Pulmonary artery endothelial cell (primary cell): ENCODE measurements around the gene ACOX2. TPM values are rescaled to one million over a fixed set of nuclear protein-coding genes. Genes with fewer than 3 reads are reported as not detected.
"Not testable (repeated sequence)": the region's sequence is repeated elsewhere in the genome, so short reads cannot be mapped to it uniquely, and the experiment has no call there.

Experiments
- DNase-seq: peaks from one replicate; pipeline ENCODE4 v3.0.0-alpha.2; 2011; ENCODE audit warnings: low read depth, low spot score
- total RNA-seq: library from RNA; depleted of rRNA; stranded (reverse); fragments of >200 nt; gene quantifications from 2 replicates; pipeline ENCODE4 v1.2.3, GENCODE V29; 2014

Gene ACOX2
- total RNA-seq, 1 donor from 2014 or later = 1.3 TPM

GRCh38 chr3:58535531-58536500, 1.2 kb downstream of the ACOX2 start:
- DNase-seq = peak; percentile 32

DNA sequence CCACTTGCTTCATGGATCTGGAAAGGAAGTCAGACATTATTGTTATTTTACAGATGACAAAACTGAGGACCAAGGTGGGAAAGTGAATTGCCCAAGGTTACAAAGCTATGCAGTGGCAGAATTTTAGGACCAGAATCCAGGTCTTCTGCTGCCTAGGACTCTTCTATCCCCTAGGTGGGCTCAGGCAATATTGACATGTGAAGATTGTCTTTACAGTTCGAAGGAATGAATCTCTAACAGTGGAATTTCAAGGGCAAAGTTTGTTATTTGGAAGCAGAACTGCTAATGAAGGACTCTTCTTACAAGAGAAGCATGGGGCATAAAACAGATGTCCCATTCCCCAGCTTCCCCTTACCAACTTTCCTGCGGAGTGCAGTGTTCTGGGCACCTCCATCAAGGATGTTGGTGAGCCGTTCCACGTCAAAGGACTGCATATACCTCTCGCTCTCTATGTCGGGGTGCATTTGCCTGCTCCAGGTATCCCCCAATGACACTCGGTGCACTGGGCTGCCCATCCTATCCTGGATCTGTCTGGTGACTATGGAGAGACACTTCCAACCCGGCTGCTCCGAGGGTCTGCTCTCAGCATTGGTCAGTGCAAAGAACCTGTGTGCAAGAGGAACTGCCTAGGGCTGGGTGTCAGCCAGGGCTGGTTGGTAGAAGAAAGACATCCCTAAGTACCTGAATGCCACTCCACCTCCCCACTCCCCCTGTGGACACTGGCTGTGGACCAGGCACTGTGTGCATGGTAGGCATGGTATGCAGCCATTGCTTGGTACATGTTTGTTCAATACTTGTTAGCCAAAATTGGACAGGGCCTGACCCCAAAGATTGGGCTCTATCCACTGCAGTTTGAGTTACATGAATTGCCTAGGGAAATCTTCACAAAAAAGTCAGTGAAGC, 2.1 kb downstream of the ACOX2 start:
- no peak for DNase-seq

DNA sequence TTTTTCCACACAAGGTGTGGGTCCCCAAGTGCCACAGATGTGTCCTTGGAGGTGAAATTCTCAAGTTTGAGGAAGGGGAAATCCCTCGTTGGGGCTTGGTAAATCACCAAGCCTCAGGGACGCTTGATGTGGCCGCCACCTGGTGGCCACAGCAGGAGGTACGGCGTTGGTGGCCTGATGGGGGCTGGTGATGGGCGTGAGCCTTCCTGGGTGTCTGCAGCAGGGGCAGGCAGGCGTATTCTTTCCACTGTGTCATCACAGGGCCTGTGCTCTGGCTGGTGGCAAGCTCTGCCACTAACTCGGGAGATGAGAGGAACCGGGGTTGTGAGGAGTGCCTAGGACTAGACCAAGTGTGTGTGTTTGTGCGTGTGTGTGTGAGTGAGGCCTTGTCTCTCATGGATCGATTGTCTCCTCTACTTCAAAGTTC, 4.2 kb downstream of the ACOX2 start:
- DNase-seq = no peak

- no peak for DNase-seq
Observed at GRCh38 chr3:58531956-58532355, 5.0 kb downstream of the ACOX2 start.

GRCh38 chr3:58531555-58531954, 5.4 kb downstream of the ACOX2 start:
- DNase-seq = no peak

GRCh38 chr3:58530354-58530865, 6.6 kb downstream of the ACOX2 start:
- no peak for DNase-seq

DNA sequence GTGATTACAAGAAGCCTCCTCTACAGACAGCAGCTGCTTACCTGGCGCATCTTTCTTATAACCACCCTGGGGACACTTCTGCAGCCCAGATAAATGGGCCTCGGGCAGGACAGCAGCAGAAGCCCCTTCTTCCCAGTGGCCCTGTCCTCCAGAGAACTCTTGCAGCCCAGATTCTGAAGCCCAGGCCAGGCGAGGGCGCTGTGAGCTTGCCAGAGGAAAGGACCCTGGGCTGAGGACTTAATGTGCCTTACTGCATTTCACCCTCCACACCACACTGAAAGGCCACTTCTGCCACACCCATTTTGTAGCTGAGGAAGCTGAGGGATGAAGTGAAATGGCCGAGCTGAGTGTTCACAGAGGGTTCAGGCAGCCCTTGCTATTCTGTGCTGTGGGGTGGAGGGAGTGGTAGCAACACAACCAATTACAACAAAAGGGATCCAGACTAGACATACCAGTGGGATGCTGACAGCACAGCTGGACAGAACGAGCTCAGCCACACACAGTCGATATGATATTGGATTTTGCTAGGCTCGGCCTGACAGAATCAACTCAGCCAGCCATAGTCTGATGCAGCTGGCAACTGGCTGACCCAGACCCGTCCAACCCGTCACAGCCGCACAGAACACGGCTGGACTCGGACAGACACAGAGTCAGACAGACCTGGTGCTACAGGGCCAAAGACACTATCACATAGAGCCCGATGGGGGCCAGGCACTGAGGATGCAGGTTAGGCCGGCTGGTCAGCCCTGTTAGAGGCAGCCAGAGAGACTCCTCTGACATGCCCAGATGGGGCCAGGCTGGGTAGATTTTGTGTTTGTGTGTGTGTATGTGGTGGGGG, 7.3 kb downstream of the ACOX2 start:
- no peak for DNase-seq

DNA sequence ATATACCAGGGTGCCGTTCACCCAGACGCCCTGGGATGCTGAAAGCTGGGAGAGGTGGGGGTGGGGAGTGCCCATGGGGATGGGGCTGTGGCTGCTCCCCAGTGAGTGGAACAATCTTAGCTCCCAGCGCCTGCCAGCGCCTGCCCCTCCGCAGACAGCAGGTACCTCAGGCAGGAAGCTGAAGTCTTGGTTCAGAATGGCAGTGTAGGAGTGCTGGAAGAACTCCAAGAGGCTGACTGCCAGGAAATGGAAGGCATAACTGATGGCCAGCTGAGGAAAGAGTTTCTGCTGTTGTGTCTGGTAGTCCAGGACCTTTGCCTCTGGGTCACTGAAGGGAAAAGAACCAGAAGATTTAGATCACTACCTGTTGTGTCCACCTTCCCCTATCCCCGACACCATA, 8.4 kb downstream of the ACOX2 start:
- peak; percentile 45 for DNase-seq

GRCh38 chr3:58527440-58527839, 9.6 kb downstream of the ACOX2 start:
- DNase-seq = not testable (repeated sequence)

GRCh38 chr3:58526515-58526957, 10.5 kb downstream of the ACOX2 start:
- peak; percentile 57 for DNase-seq

- no peak for DNase-seq
Observed at GRCh38 chr3:58524326-58524888, 12.6 kb downstream of the ACOX2 start.

- no peak for DNase-seq
Observed at GRCh38 chr3:58522759-58523425, 14.1 kb downstream of the ACOX2 start.

GRCh38 chr3:58521917-58522631, 14.9 kb downstream of the ACOX2 start:
- DNase-seq = no peak

- no peak for DNase-seq
Observed at GRCh38 chr3:58521336-58521670, 15.7 kb downstream of the ACOX2 start.

- DNase-seq = no peak
Observed at GRCh38 chr3:58520403-58521335, 16.3 kb downstream of the ACOX2 start.

DNA sequence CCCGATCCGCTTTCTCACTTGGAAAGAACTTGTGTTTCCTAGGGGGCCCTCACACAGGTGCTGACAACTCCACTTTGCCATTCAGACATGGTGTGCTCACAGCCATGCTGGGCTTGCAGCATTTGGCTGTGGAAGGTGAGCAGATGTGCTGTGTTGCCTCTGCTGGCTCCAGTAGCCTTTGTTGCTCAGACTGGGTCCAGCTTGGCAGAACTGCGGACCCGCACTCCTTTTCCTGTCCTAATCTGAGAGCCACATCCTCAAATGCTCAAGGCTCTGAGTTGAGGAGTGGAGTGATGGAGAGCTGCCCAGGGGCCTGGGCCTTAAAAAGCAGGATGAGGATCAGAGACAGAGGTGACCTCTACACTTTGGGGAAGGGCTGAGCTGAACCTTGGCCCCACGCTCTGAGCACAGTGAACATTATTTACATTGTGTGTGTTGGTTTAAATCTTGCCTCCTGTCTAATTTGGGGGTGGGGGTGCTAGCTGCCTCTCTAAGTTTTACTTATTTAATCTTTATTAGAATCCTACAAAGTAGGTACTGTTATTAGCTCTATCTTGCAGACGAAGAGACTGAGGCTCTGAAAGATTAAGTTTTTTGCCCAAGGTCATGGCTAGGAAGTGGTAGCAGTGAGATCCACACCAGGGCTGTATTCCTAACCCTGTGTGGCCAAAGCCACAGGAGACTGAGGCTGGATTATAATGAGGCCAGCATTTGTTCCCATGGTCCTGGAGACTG, 17.2 kb downstream of the ACOX2 start:
- no peak for DNase-seq

DNA sequence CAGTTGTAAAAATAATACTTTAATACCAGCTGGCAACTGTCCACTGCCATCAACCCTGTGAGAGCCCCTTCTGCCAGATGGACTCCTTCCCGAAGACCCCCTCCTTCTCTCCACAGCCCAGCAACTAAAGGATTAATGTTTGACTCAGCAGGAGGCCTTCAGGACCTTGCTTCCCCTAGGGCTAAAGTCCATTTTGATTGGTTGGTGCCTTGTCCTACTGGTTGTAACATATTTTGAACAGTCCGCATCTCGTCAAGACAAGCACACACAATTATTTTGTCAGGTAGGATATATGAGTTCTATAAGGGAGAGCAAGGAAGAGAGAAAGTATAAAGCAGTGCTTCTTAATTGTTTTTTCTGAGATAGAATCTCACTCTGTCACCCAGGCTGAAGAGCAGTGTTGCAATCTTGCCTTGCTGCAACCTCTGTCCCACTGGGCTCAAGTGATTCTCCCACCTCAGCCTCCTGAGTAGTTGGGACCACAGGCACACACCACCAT, 18.6 kb downstream of the ACOX2 start:
- no peak for DNase-seq
